Adrenal gland (tissue), 12 donors: ENCODE results near the gene FFAR1. TPM values are rescaled to one million over a fixed set of nuclear protein-coding genes. Genes with fewer than 3 reads are reported as not detected.

Experiments
- DNase-seq, 7 donors: peaks; one replicate each; pipeline ENCODE4 v3.0.0-alpha.2; 2019 to 2020
- H3K27ac ChIP-seq, 5 donors: fragments of 200-600 bp; sonication (generic) in 4 of 5; 1 replicate in 3 of 5; 2 replicates in 2 of 5; pipeline versions ENCODE4 v1.5.1 to v1.8.0; 2016 to 2020; ENCODE audit warnings: mild to moderate bottlenecking in 1 of 5
- H3K27me3 ChIP-seq: fragments of 200-600 bp; 2 replicates; pipeline ENCODE4 v1.8.0; 2021
- H3K36me3 ChIP-seq, 2 donors: fragments of 200-600 bp; replicated peaks in 1 of 2; 1 replicate in 1 of 2; 2 replicates in 1 of 2; pipeline versions ENCODE4 v1.5.1 to v1.8.0; 2018 to 2022
- H3K4me1 ChIP-seq, 2 donors: fragments of 200-600 bp; replicated peaks in 1 of 2; 1 replicate in 1 of 2; 2 replicates in 1 of 2; pipeline versions ENCODE4 v1.5.1 to v1.8.0; 2018 to 2021
- H3K4me3 ChIP-seq, 4 donors: fragments of 200-600 bp; sonication (generic) in 3 of 4; one replicate each; pipeline ENCODE4 v1.5.1; 2016 to 2018
- H3K9me3 ChIP-seq, 3 donors: fragments of 200-600 bp; sonication (generic) in 1 of 3; replicated peaks in 1 of 3; 1 replicate in 2 of 3; 2 replicates in 1 of 3; pipeline versions ENCODE4 v1.5.1 to v1.8.0; 2016 to 2021
- POLR2A ChIP-seq, 2 donors: fragments of 450-650 bp; IDR thresholded peaks; one replicate each; pipeline ENCODE4 v1.6.1; 2017; ENCODE audit warnings: antibody characterized with exemption in 2 of 2, mild to moderate bottlenecking in 2 of 2, moderate library complexity in 1 of 2
- WGBS, 4 donors: extraction: QIAGEN DNeasy Blood & Tissue Kit in 2 of 4; methylation state at CpG; one replicate each; pipeline versions ENCODE4 v1.1.5 to v1.1.7; 2013 to 2017; 5-methylcytosine and 5-hydroxymethylcytosine counted together
- intact Hi-C, 2 donors: fragments of 100-400 bp; cut with DNase I; formaldehyde crosslinking; loops; one replicate each; pipeline versions ENCODE4 v1.14.1 to v1.15.0; 2022 to 2023
- polyA plus RNA-seq, 3 donors: library from polyadenylated mRNA; stranded (reverse); fragments of 200-250 nt in 2 of 3; fragments of 350-450 nt in 1 of 3; fragmentation: Illumina TruSeq in 1 of 3; extraction: RNeasy Lipid Tissue Mini Kit (QIAGEN cat#74804) in 1 of 3; gene quantifications; one replicate each; pipeline ENCODE4 v1.2.3, GENCODE V29; 2013 to 2014
- total RNA-seq, 9 donors: library from RNA; depleted of rRNA in 4 of 9; stranded (reverse); fragments of >200 nt in 4 of 9; fragments of 120-200 nt in 1 of 9; fragmentation: NEBNext Ultra II Directional in 1 of 9; extraction: Animal tissue kit (Norgen Biotek cat#: 25700) in 1 of 9; gene quantifications; one replicate each; pipeline versions ENCODE4 v1.1.0 to v1.2.4, GENCODE V29; 2013 to 2023
- TF ChIP-seq, protein P1 (sequence below), 6 experiments: fragments of 450-650 bp in 4 of 6; fragments of 200-600 bp in 2 of 6; sonication (generic) in 1 of 6; IDR thresholded peaks; 1 replicate in 5 of 6; 2 replicates in 1 of 6; pipeline versions ENCODE4 v1.5.1 to v1.8.0; 2016 to 2021; ENCODE audit warnings: antibody characterized with exemption in 6 of 6, mild to moderate bottlenecking in 2 of 6, moderate library complexity in 1 of 6
- donor health status: healthy with polysubstance abuse.
- donor health status: Bipolar disorder and iron deficiency.
- donor health status: DM: yes; HTN: yes; CAD: no.
- donor health status: DM: no; HTN: no; CAD: no.
- donor health status: DM: no; HTN: no; CAD: no.
- donor health status: DM: yes; HTN: yes; CAD: no.

The FFAR1 gene
- total and polyA plus RNA-seq, 12 donors, result 0.03 to 0.11 TPM; not detected in 10

DNA sequence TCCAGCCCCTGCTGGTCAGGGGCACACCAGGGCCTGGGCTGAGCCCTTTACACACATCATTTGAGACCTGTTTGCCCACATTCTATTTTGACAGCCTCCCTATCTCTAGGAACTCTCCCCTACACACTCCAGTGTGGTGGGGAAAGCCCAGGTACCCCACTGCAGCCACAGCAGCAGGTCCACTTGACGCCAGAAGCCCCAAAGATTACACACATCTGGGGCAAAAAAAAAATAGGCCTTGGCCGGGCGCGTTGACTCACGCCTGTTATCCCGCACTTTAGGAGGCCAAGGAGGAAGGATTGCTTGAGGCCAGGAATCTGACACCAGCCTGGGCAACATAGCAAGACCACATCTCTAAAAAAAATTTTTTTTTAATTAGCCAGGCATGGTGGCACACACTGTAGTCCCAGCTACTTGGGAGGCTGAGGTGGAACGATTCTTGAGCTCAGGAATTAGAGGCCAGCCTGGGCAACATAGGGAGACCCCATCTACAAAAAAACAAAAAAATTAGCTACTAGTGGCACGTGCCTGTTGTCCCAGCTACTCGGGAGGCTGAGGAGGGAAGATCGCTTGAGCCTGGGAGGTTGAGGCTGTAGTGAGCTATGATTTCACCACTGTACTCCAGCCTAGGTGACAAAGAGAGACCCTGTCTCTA, 36.8 kb upstream of the FFAR1 start:
- H3K36me3 ChIP-seq, result no peaks in the 10 kb centered on the region
- peaks cover 22 to 24% of the 10 kb centered on the region in 2 donors for H3K4me1 ChIP-seq
- TF ChIP-seq, protein P1, sequence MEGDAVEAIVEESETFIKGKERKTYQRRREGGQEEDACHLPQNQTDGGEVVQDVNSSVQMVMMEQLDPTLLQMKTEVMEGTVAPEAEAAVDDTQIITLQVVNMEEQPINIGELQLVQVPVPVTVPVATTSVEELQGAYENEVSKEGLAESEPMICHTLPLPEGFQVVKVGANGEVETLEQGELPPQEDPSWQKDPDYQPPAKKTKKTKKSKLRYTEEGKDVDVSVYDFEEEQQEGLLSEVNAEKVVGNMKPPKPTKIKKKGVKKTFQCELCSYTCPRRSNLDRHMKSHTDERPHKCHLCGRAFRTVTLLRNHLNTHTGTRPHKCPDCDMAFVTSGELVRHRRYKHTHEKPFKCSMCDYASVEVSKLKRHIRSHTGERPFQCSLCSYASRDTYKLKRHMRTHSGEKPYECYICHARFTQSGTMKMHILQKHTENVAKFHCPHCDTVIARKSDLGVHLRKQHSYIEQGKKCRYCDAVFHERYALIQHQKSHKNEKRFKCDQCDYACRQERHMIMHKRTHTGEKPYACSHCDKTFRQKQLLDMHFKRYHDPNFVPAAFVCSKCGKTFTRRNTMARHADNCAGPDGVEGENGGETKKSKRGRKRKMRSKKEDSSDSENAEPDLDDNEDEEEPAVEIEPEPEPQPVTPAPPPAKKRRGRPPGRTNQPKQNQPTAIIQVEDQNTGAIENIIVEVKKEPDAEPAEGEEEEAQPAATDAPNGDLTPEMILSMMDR (IDR thresholded peaks at IDR 0.05), result no peak
- no peak for TF ChIP-seq POLR2A (IDR thresholded peaks at IDR 0.05)
- WGBS, 4 donors, result 93 to 97% (median 96%) methylated on average over 10 of the region's 10 CpGs
- no peak overlapping the region for H3K4me3 ChIP-seq
- no peak overlapping the region for H3K27ac ChIP-seq
- DNase-seq, result no peak
- H3K9me3 ChIP-seq, result no peaks in the 10 kb centered on the region
- intact Hi-C loops, result no loop called here
- no peaks in the 10 kb centered on the region for H3K27me3 ChIP-seq

DNA sequence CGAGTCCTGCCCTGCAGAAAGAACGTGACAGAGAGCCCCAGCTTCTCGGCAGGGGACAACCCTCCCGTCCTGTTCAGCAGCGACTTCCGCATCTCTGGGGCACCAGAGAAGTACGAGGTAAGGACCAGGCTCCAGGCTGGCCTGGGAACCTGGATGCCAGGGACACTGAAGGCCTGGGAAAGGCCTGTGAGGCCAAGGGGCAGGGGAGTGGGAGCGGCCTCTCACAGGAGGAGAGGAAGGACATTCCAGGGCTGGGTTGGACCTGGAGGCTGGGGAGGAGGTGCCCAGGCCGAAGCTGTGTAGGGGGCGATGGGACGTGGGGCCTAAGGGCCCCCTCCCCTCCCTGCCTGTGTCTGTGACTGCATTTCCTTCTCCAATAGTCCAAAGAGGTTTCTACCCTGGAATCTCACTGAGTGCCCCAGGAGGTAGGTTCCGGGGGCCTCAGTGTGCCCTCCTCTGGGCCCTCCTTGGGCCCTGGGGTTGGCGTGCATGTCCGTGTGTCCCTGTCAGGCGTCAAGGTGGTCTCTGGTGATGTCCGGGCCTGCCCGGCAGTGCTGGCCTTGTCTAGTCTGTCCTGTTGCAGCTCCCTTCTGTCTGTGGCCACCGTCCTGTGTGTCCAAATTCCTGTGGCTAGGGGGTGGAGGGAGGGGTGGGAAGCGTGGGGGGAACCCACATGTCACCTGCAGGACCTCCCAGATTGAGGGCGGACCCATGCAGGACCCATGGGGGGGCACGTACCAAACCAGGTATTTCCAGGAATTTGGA, 35.6 kb upstream of the FFAR1 start:
- Histone ChIP-seq H3K36me3 (no peaks in the 10 kb centered on the region), H3K27me3 (no peaks in the 10 kb centered on the region), H3K4me3 (no peak overlapping the region), H3K4me1 (peaks cover 22 to 24% of the 10 kb centered on the region in 2 donors), H3K27ac (no peak overlapping the region), H3K9me3 (no peaks in the 10 kb centered on the region)
- 87 to 94% (median 89%) methylated on average over 12 to 21 of the region's 21 CpGs for WGBS, 4 donors
- intact Hi-C loops, result no loop called here
- TF ChIP-seq, protein P1 (IDR thresholded peaks at IDR 0.05), result no peak
- no peak for TF ChIP-seq POLR2A (IDR thresholded peaks at IDR 0.05)
- DNase-seq, result no peak

DNA sequence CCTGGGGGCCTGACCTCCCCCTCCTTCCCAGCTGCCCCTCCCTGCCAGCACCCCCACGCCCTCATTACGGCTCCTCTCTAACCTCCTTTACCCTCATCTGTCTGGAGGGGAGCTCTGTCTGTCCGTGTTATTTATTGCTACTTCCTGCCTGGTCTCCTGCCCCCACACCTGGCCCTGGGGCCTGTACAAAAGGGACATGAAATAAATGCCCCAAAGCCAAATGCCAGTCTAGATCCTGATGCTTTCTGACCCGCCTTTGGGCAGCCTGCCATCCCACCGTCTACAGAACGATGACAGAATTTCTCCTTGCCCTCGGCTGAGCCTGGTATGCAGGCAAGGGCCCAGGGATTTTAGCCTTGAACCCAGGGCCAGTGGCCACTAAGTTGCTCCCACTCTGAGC, 34.1 kb upstream of the FFAR1 start:
- 26 to 35% (median 31%) methylated on average over 6 to 7 of the region's 7 CpGs for WGBS, 4 donors
- no peaks in the 10 kb centered on the region for H3K9me3 ChIP-seq
- peaks cover 32 to 38% of the 10 kb centered on the region in 2 donors for H3K4me1 ChIP-seq
- DNase-seq, result peak; percentile 47 to 90 (median 74)
- TF ChIP-seq POLR2A (IDR thresholded peaks at IDR 0.05), result no peak
- TF ChIP-seq, protein P1 (IDR thresholded peaks at IDR 0.05), result no peak
- no peak overlapping the region for H3K4me3 ChIP-seq
- intact Hi-C loops, result no loop called here
- no peaks in the 10 kb centered on the region for H3K27me3 ChIP-seq
- peak overlapping the region in 2 of 5 donors; percentile 35 to 36 for H3K27ac ChIP-seq
- H3K36me3 ChIP-seq, result no peaks in the 10 kb centered on the region

DNA sequence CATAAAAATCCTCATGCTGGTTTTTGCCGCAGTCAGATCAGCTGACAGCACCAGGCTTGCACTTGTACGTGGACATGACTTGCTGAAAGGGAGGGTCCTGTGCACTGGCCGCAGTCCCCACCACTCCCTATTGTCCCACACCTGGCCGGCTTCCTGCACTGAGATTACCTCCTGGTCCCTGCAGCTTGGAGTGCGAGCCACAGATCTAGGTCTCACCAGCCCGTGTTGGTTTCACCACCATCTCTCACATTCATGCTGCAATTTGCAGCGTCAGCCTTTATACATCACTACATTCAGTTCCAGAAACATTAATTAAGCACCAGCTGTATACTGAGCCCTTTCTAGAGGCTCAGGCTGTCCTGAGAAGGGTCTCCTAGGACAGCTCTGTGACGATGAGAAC, 33.7 kb upstream of the FFAR1 start:
- TF ChIP-seq POLR2A (IDR thresholded peaks at IDR 0.05), result no peak
- TF ChIP-seq, protein P1 (IDR thresholded peaks at IDR 0.05), result no peak
- WGBS, 4 donors, result 75 to 92% (median 81%) methylated on average over 4 to 8 of the region's 8 CpGs
- intact Hi-C loops, result no loop called here
- Histone ChIP-seq H3K4me3 (no peak overlapping the region), H3K4me1 (peaks cover 34 to 40% of the 10 kb centered on the region in 2 donors), H3K36me3 (no peaks in the 10 kb centered on the region), H3K27me3 (no peaks in the 10 kb centered on the region), H3K9me3 (no peaks in the 10 kb centered on the region), H3K27ac (peak overlapping the region in 2 of 5 donors; percentile 35 to 36)
- DNase-seq, result no peak
